SK-N-SH treated with all-trans-retinoic acid at 6 μM for 48 hours (cell line): ENCODE results near the gene PHGDH.

Experiments used
- ARNTL ChIP-seq: fragments of 450-650 bp; formaldehyde crosslinking; IDR thresholded peaks from 2 replicates; pipeline ENCODE4 v1.5.0; 2020; ENCODE audit warnings: low read depth, mild to moderate bottlenecking, moderate library complexity, borderline replicate concordance
- BACH2 ChIP-seq: fragments of 250-450 bp; sonication (Bioruptor Pico); IDR thresholded peaks from 2 replicates; pipeline ENCODE4 v1.9.0; 2021; ENCODE audit warnings: mild to moderate bottlenecking, borderline replicate concordance
- CSRNP3 ChIP-seq: fragments of 250-450 bp; sonication (Bioruptor Pico); IDR thresholded peaks from 2 replicates; pipeline ENCODE4 v1.5.1; 2021; ENCODE audit warnings: mild to moderate bottlenecking, moderate library complexity
- GLIS3 ChIP-seq: fragments of 250-450 bp; sonication (Bioruptor Pico); IDR thresholded peaks from 2 replicates; pipeline ENCODE4 v1.5.0; 2020; ENCODE audit warnings: mild to moderate bottlenecking, moderate library complexity
- PATZ1 ChIP-seq: fragments of 250-450 bp; sonication (Bioruptor Pico); IDR thresholded peaks from 2 replicates; pipeline ENCODE4 v1.8.0; 2020; ENCODE audit warnings: mild to moderate bottlenecking, moderate library complexity, borderline replicate concordance
- PPARA ChIP-seq: fragments of 250-450 bp; sonication (Bioruptor Pico); IDR thresholded peaks from 2 replicates; pipeline ENCODE4 v1.5.0; 2020; ENCODE audit warnings: mild to moderate bottlenecking, borderline replicate concordance
- RARB ChIP-seq: fragments of 250-450 bp; sonication (Bioruptor Pico); IDR thresholded peaks from 2 replicates; pipeline ENCODE4 v1.8.0; 2021; ENCODE audit warnings: mild to moderate bottlenecking, moderate library complexity
- ZNF8 ChIP-seq: fragments of 450-650 bp; formaldehyde crosslinking; IDR thresholded peaks from 2 replicates; pipeline ENCODE4 v1.5.0; 2020; ENCODE audit warnings: mild to moderate bottlenecking, moderate library complexity

- TF ChIP-seq GLIS3 (CRISPR knock-in tag) (no peak), PATZ1 (CRISPR knock-in tag) (no peak), BACH2 (CRISPR knock-in tag) (no peak), PPARA (CRISPR knock-in tag) (no peak), RARB (CRISPR knock-in tag) (no peak), ZNF8 (CRISPR knock-in tag) (no peak), CSRNP3 (CRISPR knock-in tag) (no peak), ARNTL (CRISPR knock-in tag) (no peak)
These were observed 20.2 kb downstream of the PHGDH start for GRCh38 chr1:119731741-119732430.
